Effector memory CD8-positive, alpha-beta T cell (primary cell): ENCODE measurements around the gene GALNT2.

Experiments used
- ATAC-seq: fragments of 150-1000 bp; cut with Tn5 transposase; replicated peaks from 2 replicates; pipeline ENCODE4 v1.10.0; 2021; ENCODE audit warnings: mild to moderate bottlenecking, moderate library complexity
- DNase-seq, 3 experiments: peaks; one replicate each; pipeline ENCODE4 v3.0.0; 2021
- H3K27ac Mint-ChIP-seq, 2 donors: one replicate each; pipeline ENCODE4 v1.8.0; 2022; ENCODE audit warnings: mild to moderate bottlenecking in 2 of 2, mixed read lengths in 2 of 2, moderate library complexity in 2 of 2
- H3K27me3 Mint-ChIP-seq, 2 donors: one replicate each; pipeline ENCODE4 v1.8.0; 2022; ENCODE audit warnings: mixed read lengths in 2 of 2
- H3K36me3 Mint-ChIP-seq: one replicate; pipeline ENCODE4 v1.8.0; 2022; ENCODE audit warnings: mild to moderate bottlenecking, moderate library complexity, mixed read lengths; ENCODE audit not compliant: insufficient read depth
- H3K4me1 Mint-ChIP-seq, 2 donors: one replicate each; pipeline ENCODE4 v1.8.0; 2022; ENCODE audit warnings: low read depth in 2 of 2, mixed read lengths in 2 of 2
- H3K4me3 Mint-ChIP-seq, 2 donors: one replicate each; pipeline ENCODE4 v1.8.0; 2022; ENCODE audit warnings: mild to moderate bottlenecking in 2 of 2, mixed read lengths in 2 of 2, moderate library complexity in 2 of 2
- H3K9me3 Mint-ChIP-seq, 2 donors: one replicate each; pipeline ENCODE4 v1.8.0; 2022; ENCODE audit warnings: mixed read lengths in 2 of 2

Gene GALNT2

GRCh38 chr1:230142608-230143210, 75.7 kb downstream of the GALNT2 start:
- DNase-seq (no peak), ATAC-seq (no peak)
- Mint-ChIP-seq H3K27ac (peak overlapping the region; percentile 49 to 78), H3K4me3 (no peak overlapping the region), H3K36me3 (peaks cover 3% of the 10 kb centered on the region), H3K27me3 (no peaks in the 10 kb centered on the region), H3K9me3 (no peaks in the 10 kb centered on the region), H3K4me1 (peaks cover 45 to 56% of the 10 kb centered on the region in 2 donors)

- Mint-ChIP-seq H3K27ac (peak overlapping the region; percentile 57 to 78), H3K4me1 (peaks cover 49 to 60% of the 10 kb centered on the region in 2 donors)
Measured at GRCh38 chr1:230143534-230143933, 76.5 kb downstream of the GALNT2 start.

GRCh38 chr1:230144010-230144614, 77.1 kb downstream of the GALNT2 start:
- Mint-ChIP-seq H3K9me3 (no peaks in the 10 kb centered on the region), H3K36me3 (peaks cover 3% of the 10 kb centered on the region), H3K4me1 (peaks cover 50 to 65% of the 10 kb centered on the region in 2 donors), H3K27ac (peak overlapping the region in 1 of 2 donors; percentile 57), H3K27me3 (no peaks in the 10 kb centered on the region), H3K4me3 (no peak overlapping the region)
- ATAC-seq (no peak), DNase-seq (no peak)

More at GRCh38 chr1:230143534-230143933, 76.5 kb downstream of the GALNT2 start:
- Mint-ChIP-seq H3K36me3 (peaks cover 3% of the 10 kb centered on the region), H3K27me3 (no peaks in the 10 kb centered on the region), H3K4me3 (no peak overlapping the region), H3K9me3 (no peaks in the 10 kb centered on the region)
- DNase-seq (no peak), ATAC-seq (no peak)

- no peaks in the 10 kb centered on the region for H3K9me3 Mint-ChIP-seq
- peaks cover 49 to 69% of the 10 kb centered on the region in 2 donors for H3K4me1 Mint-ChIP-seq
- H3K4me3 Mint-ChIP-seq, result no peak overlapping the region
- DNase-seq (no peak), ATAC-seq (no peak)
- peak overlapping the region; percentile 57 to 86 for H3K27ac Mint-ChIP-seq
- H3K36me3 Mint-ChIP-seq, result peaks cover 3% of the 10 kb centered on the region
- H3K27me3 Mint-ChIP-seq, result no peaks in the 10 kb centered on the region
Measured at GRCh38 chr1:230144758-230145504, 77.9 kb downstream of the GALNT2 start.

GRCh38 chr1:230145505-230145899, 78.5 kb downstream of the GALNT2 start:
- H3K36me3 Mint-ChIP-seq, result peaks cover 3% of the 10 kb centered on the region
- H3K9me3 Mint-ChIP-seq, result no peaks in the 10 kb centered on the region
- no peak overlapping the region for H3K4me3 Mint-ChIP-seq
- no peaks in the 10 kb centered on the region for H3K27me3 Mint-ChIP-seq
- DNase-seq (no peak), ATAC-seq (no peak)
- peak overlapping the region in 1 of 2 donors; percentile 86 for H3K27ac Mint-ChIP-seq
- H3K4me1 Mint-ChIP-seq, result peaks cover 48 to 71% of the 10 kb centered on the region in 2 donors

- Mint-ChIP-seq H3K4me1 (peaks cover 44 to 69% of the 10 kb centered on the region in 2 donors), H3K27ac (peak overlapping the region; percentile 82 to 86), H3K36me3 (peaks cover 3% of the 10 kb centered on the region), H3K27me3 (no peaks in the 10 kb centered on the region), H3K4me3 (peak overlapping the region; percentile 18 to 33), H3K9me3 (no peaks in the 10 kb centered on the region)
- no peak for ATAC-seq
- DNase-seq, result no peak
Measured at GRCh38 chr1:230145953-230146476, 79.0 kb downstream of the GALNT2 start.

- H3K4me3 Mint-ChIP-seq, result no peak overlapping the region
- DNase-seq (no peak), ATAC-seq (no peak)
- peaks cover 3% of the 10 kb centered on the region for H3K36me3 Mint-ChIP-seq
- H3K9me3 Mint-ChIP-seq, result no peaks in the 10 kb centered on the region
- H3K27me3 Mint-ChIP-seq, result no peaks in the 10 kb centered on the region
- H3K27ac Mint-ChIP-seq, result peak overlapping the region; percentile 82 to 86
- peaks cover 44 to 64% of the 10 kb centered on the region in 2 donors for H3K4me1 Mint-ChIP-seq
Measured at GRCh38 chr1:230146709-230147108, 79.7 kb downstream of the GALNT2 start.

- no peak for DNase-seq
- Mint-ChIP-seq H3K27ac (peak overlapping the region in 1 of 2 donors; percentile 86), H3K4me3 (no peak overlapping the region), H3K9me3 (no peaks in the 10 kb centered on the region), H3K27me3 (no peaks in the 10 kb centered on the region), H3K36me3 (peaks cover 3% of the 10 kb centered on the region), H3K4me1 (peaks cover 44 to 67% of the 10 kb centered on the region in 2 donors)
- no peak for ATAC-seq
Measured at GRCh38 chr1:230147253-230148125, 80.5 kb downstream of the GALNT2 start.

GRCh38 chr1:230148126-230148652, 81.2 kb downstream of the GALNT2 start:
- Mint-ChIP-seq H3K27me3 (no peaks in the 10 kb centered on the region), H3K9me3 (no peaks in the 10 kb centered on the region), H3K4me3 (no peak overlapping the region), H3K27ac (peak overlapping the region in 1 of 2 donors; percentile 1), H3K36me3 (peaks cover 3% of the 10 kb centered on the region), H3K4me1 (peaks cover 42 to 61% of the 10 kb centered on the region in 2 donors)
- DNase-seq (no peak), ATAC-seq (no peak)

GRCh38 chr1:230148768-230149469, 81.9 kb downstream of the GALNT2 start:
- DNase-seq (no peak), ATAC-seq (no peak)
- H3K36me3 Mint-ChIP-seq, result peaks cover 3% of the 10 kb centered on the region
- no peaks in the 10 kb centered on the region for H3K27me3 Mint-ChIP-seq
- H3K4me1 Mint-ChIP-seq, result peaks cover 40 to 57% of the 10 kb centered on the region in 2 donors
- H3K27ac Mint-ChIP-seq, result peak overlapping the region in 1 of 2 donors; percentile 1
- H3K9me3 Mint-ChIP-seq, result no peaks in the 10 kb centered on the region
- no peak overlapping the region for H3K4me3 Mint-ChIP-seq

- peaks cover 35 to 48% of the 10 kb centered on the region in 2 donors for H3K4me1 Mint-ChIP-seq
- no peak overlapping the region for H3K4me3 Mint-ChIP-seq
Measured at GRCh38 chr1:230149751-230150584, 82.9 kb downstream of the GALNT2 start.

More at GRCh38 chr1:230149751-230150584, 82.9 kb downstream of the GALNT2 start:
- Mint-ChIP-seq H3K27ac (no peak overlapping the region), H3K27me3 (no peaks in the 10 kb centered on the region), H3K36me3 (peaks cover 3% of the 10 kb centered on the region), H3K9me3 (no peaks in the 10 kb centered on the region)
- DNase-seq (no peak), ATAC-seq (no peak)
